Femur (tissue), 1 donor: ENCODE data around the gene ASZ1.

ENCODE experiments used
- DNase-seq: peaks from one replicate; pipeline ENCODE4 v3.0.0-alpha.2; 2017

Gene ASZ1

DNA sequence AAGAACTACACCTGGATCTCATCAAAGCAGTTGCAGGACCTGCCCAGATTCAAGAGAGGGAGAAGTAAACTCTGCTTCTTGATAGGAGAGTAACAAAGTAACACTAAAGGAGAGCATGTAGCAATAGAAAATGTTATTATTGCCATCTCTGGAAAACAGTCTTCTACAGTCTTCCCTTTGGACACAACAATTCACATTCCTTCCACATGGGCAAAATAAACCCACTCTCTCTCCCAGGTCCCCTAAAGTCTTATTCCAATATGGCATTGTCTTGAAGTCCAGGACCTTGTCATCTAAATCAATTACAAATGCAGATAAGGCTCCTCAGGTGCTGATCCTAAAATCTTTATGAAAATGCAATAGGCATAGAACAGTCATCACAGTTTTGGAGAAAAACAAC, 94.1 kb downstream of the ASZ1 start:
- no peak for DNase-seq

DNA sequence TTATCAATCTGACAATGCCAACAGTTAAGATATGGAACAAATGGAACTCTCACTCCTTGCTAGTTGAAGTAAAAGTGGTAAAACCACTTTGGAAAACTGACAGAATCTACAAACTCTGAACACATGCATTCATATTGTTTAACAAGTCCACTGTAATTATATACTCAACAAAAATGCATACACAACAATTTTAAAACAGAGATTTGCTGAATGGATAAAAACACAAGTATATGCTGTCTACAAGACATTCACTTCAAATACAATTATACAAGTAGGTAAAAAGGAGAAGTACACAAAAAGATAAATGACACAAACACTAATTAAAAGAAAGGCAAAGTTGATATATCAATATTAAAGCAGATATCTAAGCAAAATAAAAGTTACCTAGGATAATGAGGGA, 95.3 kb downstream of the ASZ1 start:
- DNase-seq, result no peak

DNA sequence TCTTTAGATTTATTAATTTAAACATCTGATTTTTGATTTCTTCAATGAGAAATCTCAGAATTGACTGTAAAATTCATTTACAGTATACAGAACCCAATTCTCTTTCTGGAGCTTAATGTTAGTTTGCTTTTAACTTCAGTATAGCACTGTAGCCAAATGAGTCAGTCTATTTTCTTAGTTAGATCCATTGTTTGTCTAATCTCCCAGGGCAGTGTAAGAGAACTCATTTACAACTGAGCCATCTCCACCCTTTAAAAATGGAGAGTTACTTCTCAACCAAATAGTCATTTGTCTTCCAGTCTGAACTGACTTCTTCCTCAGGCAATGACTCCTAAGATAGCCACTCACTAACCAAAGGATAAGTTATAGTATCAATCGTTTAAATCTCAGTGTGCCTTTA, 101.5 kb downstream of the ASZ1 start:
- no peak for DNase-seq

DNA sequence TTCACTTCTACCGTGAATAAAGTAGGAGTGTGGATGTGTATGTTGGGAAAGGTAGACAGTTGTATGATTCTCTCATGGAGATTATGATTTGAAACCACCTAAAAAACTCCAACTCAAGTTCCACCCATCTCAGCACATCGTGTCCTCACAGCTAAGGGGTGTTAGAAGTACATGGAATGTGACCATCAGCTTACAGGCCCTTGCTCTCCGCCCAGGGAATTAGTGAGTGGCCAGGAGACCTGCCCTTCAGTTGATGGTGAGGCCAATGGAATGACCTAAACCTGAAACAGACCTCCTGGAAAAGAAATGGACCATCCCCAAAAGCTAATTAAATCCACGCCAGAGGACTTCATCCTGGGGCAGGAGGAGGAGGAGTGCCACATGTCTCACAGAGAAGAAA, 102.3 kb downstream of the ASZ1 start:
- no peak for DNase-seq

DNA sequence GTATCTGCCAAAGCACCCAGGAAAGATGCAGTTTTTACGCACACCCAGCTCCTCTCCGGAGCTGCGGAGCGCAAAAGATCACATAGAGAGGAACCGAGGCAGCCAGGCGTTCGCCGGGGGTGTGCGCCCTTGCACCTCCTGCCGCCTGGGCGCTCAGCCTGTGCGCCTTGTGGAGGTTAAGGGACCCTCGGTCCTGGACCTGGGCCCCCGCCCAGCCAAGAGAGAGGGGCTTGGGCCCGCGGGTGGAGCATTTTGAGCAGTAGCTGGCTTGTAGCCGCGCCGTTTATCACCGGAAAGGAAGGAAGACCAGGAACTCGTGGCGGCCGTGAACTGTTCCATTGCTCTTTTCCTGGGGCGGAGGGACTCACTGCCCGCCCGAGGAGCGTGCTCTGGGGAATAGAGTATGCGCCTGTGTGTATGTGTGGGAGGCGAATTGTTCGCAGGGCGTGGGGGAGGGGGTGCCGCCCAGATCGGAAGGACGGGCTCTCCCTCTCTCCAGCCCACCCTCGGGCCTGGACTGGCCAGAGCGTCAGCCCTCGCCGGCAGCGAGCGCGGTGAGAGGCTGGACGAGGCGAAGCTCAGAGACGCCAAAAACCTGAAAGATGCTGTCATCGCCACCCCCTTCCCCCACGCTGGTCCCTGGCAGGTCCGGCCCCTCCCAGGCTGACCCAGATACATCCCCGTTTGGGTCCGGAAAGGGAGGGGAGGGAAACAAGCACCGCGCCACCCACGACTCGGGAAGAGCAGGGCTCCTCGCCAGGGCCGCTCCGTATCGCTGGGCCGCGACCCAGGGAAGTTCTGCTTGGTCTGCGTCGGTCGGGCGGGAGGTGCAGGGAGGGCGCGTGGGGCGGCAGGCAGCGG, 103.2 kb downstream of the ASZ1 start:
- peak; percentile 70 for DNase-seq

DNA sequence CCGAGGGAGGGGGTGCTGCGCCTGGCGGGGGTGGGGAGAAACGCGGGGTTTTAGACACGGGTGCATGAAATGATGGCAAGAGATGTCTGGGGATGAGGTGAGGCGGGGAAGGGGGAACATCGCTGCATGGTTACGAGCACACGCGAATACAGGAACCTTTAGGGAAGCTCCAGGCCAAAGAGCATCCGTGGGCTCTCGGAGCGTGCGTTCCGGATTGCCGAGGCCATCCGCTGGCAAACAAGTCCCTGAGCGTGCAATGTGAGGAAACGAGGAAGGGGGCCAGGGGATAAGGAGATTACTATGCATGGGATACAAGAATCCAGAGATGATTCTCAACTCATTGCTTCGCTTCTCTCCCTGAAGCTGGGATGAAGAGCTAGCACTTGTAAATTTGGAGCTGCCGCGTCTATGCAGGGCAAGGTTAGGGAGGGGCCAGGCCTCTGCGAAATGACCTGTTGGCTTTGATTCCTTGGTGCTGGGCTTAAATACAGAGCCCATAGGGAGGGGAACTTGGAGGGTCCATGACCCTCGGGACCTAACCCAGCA, 103.9 kb downstream of the ASZ1 start:
- no peak for DNase-seq

DNA sequence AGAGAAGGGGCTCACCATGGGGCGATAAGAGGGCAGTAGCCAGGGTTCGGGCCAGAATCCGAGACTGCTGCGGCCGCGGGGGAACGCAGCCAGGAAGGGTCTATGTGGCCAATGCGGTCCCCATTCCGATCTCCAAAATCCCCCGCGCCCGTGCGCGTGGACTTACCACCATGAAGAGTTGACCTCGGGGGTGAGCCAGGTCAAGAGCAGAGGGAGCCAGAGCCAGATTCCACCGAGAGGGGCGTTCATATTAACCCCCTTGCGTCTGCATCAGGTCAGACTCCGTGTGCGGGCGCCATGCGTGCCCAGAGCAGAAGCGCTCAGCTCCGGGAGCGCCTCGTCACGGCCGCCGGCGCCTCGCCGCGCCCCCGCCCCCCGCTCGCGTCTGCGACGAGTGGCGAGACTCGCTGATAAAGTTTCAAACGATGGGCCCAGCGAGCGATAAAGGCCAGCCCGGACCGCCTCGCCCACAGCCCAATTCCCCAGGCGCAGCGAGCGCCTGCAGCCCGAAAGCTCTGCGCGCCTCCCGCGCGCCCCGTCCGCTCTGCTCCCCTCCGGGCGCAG, 104.5 kb downstream of the ASZ1 start, which contains the start of gene WNT2:
TSS of gene WNT2 (minus strand) at position 318 of the 564 bp plus-strand sequence. CDS start at position 249, 69 bp downstream.
- no peak for DNase-seq

DNA sequence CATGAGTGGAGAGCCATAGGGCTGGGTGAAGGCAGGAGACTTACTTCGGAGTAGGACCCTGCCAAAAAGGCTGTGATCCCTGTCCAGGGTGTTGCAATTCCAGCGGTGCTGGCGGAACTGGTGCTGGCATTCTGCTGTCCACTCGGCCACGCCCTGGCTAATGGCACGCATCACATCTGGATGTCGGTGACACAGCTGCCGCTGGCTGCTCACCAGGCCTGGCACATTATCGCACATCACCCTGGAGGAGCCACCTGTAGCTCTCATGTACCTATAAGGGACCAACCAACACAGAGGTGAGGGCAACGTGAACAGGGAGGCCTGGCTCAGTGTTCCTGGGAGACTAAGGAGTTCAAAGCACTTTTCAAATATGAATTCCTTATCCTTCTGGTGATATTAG, 106.8 kb downstream of the ASZ1 start:
- DNase-seq, result no peak

DNA sequence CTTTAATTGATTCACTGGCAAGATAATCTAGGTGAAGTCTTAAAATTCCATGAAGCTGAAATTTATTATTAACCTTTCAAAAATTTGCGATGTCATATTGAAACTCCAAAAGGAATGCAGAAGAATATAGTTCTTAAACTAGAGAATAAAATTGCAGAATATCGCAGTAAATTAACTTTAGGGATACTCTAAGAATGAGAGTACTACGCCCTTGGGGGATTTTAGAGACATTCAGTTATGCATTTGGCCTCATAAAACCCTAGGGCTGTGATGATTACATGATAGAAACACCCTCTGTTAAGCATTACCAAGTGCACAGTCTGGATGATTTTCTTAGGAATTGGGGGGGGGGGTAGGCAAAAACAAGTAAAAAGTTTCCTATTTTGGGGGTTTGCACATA, 108.1 kb downstream of the ASZ1 start:
- DNase-seq, result no peak

DNA sequence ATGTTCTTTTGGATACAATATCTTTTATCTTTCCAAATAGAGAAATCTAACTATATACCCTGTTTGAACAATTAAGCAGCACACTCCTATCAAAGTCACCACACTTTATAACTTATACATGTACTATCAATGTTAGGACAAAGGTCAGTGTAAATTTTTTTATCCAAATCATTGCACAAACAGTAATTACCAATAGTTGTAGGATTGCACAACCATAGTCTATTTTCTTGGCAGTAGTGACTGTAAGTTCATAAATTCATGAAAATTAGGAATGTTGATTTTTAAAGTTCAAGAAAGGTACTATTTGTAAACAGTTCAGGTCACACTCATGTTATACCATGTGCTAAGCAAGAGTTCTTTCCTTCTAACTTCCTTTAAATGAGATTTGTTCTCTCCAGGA, 113.7 kb downstream of the ASZ1 start:
- no peak for DNase-seq
